NCI-H187 (cell line): ENCODE measurements around the gene RERE.

ENCODE experiments used
- DNase-seq, 2 experiments: peaks; one replicate each; lab custom pipeline; 2025; lab: John Stamatoyannopoulos, UW

The RERE gene

GRCh38 chr1:8423692-8424538, 393.5 kb downstream of the RERE start:
- DNase-seq: peak in 1 of 2 experiments; percentile 32

DNA sequence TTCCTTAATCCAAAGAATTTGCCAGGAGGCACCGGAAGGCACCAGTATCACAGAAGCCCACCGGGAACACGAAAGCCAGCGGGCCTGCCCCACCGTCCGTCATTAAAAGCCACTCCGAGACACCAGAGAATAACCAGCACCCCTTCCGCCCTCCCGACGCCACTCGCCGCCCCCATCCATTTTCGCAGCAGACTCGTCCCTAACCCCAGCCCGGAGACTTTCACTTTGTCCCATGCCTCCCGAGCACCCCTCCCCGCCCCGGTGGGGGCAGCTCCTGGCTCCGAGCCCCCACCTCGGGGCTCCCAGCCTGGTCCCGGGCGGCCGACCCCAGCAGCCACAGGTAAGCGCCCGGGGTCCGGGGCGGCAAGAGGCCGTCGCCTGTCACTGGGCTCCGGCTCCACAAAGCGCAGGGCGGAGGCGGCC, 394.2 kb downstream of the RERE start:
- no peak for DNase-seq

- DNase-seq: no peak
These were observed 394.8 kb downstream of the RERE start for GRCh38 chr1:8422510-8423268.

DNA sequence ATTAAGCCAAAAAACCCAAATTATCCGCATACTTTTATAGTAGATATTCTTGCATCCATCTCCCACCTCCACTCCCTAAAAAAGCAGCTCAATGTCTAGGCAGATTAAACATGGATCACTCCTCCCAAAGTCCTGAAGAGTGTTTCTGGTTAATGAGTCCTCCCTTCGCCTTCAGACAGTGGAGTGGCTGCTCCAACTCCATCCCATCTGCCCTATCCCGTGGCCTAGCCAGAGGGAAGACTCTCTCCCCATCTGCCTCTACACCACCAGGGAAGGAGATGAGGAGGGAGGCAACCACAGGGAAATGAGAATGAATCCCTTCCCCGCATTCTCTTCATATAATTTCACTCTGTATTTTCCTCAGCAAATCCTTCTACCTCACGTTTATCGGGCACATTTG, 395.7 kb downstream of the RERE start:
- DNase-seq: no peak

DNA sequence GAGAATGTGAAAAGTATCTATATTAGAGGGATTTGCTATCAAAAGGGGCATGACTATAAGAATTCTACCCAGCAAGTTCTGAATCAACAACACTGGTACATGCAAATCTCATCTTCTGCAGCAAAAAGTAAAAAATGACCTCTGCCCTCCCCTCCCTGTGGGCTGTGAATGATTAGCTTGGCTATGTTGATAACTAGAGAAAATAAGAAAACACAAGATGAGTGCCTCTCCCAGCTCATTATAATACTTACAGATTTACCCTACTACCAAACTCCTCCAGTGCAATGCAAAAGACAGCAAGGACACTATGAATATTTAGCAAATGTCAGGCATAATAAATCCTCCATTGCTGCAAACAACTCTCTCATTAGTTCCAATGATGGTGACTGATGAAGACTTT, 397.1 kb downstream of the RERE start:
- DNase-seq: no peak

DNA sequence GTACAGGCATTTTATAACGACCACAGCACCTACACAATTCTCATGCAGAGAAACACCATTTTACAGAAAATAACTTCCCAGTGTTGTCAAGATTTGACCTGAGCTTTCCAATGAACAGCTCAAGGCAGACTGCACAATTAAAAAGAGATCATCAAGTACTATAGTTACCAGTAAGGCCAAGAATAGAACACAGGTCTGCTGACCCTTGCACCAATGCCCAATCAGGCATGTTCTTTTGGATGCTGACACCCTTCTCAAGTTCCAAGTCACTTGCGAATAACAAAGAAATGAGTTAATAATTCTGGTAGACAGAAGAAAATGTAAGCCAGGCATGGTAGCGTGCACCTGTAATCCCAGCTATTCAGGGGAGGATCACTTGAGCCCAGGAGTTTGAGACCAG, 397.6 kb downstream of the RERE start:
- no peak for DNase-seq

DNA sequence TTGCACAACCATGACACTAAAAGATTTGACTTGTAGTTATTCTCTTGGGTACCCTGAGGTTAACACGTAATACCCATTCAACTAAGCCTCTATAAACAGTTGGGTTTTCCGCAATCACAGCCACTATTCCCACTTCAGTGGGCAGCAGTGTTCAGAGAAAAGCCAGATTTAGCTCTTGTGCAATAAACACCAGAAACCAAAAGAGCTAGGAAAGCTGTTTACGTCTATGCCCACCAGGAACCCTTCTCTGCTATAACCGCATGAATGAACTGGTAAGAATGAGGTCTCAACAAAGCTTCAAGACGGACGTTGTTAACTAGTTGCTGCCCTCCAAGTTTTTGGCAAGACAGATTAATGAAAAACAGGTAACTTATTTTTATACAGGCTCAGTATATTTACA, 398.3 kb downstream of the RERE start:
- DNase-seq: no peak

DNA sequence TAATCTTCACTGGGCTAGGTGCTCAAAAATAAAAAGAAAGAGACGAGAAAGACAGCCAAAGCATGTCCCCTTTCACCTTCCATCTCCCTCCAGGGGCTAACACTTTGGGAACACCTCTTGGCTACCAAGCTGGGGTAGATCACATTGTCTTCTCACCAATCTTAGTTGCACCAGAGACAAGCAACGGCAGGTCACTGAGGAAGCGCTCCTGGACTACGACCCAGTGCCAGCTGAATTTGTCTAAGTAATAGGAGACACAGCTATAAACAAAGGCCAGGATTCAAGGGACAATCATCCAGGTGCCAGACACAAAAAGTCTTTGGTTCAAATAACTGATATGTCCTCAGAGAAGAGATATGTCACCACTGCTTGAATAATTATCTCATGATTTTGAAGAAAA, 399.1 kb downstream of the RERE start:
- DNase-seq: no peak

DNA sequence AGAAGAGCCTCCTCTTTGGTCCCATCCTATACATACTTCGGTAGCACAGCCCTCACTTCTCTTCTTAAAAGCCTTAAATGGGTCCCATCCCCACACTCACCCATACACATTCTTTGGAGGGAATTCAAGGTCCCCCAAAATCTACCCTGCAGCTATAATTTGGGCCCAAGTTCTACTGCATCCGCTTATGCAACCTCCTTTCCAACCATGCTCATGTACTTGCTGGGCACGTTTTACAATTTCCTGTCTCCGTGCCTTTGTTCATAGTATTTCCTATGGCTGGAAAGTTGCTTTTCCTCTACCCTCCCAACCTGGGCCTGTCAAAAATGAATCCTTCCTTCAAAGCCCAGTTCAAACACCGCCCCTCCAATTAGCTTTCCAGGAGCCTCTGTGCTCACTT, 399.8 kb downstream of the RERE start:
- DNase-seq: no peak

DNA sequence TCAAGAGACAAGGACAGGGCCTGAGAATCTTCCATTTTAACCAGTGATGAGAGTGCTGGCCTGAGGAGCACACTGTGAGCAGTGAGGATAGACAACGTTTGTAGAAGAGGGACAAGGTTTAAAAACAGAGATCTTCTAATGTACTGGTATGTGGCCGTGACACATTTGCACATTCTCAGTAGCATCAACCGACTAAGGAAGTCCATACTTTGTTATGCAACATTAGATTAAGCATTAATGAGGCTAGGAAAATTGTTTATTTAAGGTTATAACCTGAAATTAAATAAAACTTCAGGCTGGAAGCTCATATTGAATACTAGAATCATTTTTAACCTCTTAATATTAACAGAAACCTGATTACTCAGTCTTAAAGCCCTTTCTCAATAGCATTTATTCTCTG, 400.6 kb downstream of the RERE start:
- no peak for DNase-seq

GRCh38 chr1:8415526-8416278, 401.7 kb downstream of the RERE start:
- no peak for DNase-seq

- no peak for DNase-seq
These were observed 405.1 kb downstream of the RERE start for GRCh38 chr1:8412183-8412831.

DNA sequence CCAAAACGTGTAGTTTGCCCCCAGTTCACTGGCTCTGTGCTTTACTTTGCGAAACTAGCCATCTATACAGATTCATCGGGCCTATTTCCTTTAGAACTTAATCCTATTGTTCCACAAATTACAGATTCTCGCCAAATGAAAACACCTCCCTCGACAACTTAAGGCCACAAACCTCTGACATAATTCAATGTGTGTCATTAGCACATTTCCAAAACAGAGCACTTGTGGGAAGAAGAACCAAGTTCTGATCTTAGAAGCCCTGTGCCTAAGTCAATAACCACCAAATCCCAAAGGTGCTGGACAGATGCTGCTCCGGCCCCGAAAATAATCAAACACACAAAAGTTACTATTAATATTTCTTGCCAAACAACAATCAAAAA, 405.6 kb downstream of the RERE start:
- no peak for DNase-seq

DNA sequence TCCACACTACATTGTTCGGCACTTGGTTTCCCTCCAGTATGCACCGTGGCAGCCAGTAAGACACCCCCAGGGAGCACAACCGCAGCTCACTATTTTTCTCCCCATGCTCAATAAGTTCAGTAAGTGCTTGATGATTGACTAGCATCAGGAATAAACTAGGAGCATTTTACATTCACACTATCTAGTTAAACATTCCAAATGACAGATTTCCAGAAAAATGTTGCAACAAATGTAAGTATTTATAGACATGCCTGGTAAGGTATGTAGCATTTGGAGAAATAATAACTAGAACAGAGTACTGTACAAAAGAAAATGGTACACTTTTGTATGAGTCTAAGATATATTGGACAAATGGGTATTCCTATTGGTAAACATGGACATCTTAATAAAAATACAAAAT, 406.6 kb downstream of the RERE start:
- DNase-seq: no peak

DNA sequence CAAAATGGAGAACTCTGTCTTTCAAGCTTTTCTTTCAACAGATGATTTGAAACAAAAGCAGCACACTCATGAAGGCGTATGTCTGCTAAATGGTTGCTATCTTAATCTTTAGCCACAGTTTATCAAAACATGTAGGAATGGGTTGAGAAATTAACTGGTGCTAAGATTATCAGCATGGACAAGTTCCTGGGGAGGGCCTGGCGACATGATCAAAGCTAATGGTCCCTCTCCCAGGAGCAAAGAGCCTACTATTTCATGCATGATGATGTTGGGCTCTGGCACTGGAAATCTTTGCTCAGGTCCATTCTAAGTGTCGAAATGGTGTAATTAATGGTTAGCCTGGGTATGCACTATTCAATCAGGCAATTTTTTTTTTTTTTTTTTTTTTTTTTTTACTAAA, 407.8 kb downstream of the RERE start:
- DNase-seq: no peak

GRCh38 chr1:8409106-8409505, 408.3 kb downstream of the RERE start:
- no peak for DNase-seq

DNA sequence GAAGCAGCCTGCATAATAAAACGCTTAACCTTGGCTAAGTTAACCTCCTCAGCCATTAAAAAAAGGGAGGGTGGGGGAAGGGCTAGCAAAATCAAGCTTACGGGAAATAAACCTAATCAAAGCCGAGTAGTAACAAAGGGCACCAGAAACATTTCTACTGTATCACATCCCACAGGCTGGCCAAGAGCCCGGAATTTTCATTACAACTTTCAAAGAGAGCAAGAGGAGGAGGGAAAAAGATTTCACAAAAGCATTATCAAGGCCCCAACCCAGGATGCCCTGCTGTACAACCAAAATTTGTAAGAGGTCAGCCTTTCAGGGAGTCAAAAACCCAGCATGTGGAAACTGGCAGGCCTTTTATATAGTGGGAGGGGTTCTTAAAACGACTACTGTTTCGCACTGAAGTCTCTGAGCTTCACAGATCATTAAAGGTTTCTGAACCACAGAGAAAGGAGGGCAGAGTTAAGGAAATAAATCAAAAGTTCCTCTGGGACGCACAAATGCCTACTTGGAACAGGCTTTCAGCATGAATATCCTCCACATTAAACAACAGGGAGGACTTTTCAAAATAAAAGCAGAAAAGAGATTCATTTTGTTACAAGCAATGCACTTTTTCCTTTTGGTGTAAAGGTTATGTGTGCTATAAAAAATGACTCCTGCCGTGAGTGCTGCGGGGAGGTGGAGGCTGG, 409.1 kb downstream of the RERE start:
- DNase-seq: no peak

DNA sequence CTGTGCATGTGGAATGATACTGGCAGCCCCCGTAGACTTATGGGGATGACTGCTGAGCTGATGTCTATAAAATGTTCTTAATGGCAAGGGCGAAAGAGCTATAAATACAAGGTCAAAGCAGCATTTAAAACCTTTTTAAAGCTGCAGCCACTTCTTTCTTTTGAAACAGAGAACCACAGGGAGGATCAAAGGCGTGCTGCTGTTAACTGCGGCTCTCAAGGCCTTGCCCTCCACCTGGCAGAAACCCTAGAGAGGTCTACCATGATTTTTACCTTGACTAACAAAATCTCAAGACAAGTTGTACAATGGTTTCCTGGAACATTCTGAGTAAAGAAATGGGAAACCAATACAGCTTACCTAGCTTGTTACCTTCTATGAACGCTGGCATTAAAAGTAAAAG, 409.8 kb downstream of the RERE start:
- no peak for DNase-seq

DNA sequence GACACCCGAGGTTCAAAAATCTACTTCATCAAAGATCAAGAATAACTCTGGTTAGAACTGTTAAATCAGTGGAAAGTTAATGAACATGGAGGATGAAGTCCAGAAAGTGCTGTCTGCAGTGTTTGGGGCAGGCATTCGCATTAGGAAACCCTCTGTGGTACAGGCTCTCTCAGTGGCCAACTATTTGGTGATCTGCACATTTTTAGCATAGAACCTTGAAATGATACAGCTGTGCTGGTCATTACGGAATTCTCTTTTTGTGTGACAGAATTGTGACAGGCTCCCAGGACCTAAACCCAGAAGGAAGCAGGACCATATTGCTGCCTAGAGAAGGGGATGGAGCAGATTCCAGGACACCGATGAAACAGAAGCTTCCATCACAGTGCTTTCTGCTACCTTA, 410.5 kb downstream of the RERE start:
- no peak for DNase-seq

GRCh38 chr1:8406011-8406410, 411.4 kb downstream of the RERE start:
- no peak for DNase-seq

GRCh38 chr1:8404460-8405370, 412.7 kb downstream of the RERE start:
- no peak for DNase-seq
